Transverse colon (tissue), 4 donors: ENCODE measurements around the gene RIPOR1.

ENCODE experiments used
- CTCF ChIP-seq, 5 experiments: fragments of 200-600 bp in 3 of 5; fragments of 450-650 bp in 2 of 5; sonication (generic) in 3 of 5; IDR thresholded peaks; 1 replicate in 2 of 5; 2 replicates in 3 of 5; pipeline ENCODE4 v1.5.1; 2016 to 2017; ENCODE audit warnings: antibody characterized with exemption in 5 of 5, inconsistent platforms in 3 of 5, mild to moderate bottlenecking in 2 of 5, moderate library complexity in 1 of 5
- POLR2A ChIP-seq: fragments of 450-650 bp; IDR thresholded peaks from one replicate; pipeline ENCODE4 v1.6.1; 2016; ENCODE audit warnings: antibody characterized with exemption, mild to moderate bottlenecking, moderate library complexity
- POLR2AphosphoS5 ChIP-seq, 3 donors: sonication (generic); formaldehyde crosslinking; IDR thresholded peaks; one replicate each; pipeline ENCODE4 v1.6.1; 2016; ENCODE audit warnings: antibody characterized with exemption in 3 of 3

GRCh38 chr16:67541391-67542263 is 13.0 kb downstream of the RIPOR1 start:
- no peak for TF ChIP-seq POLR2A
- TF ChIP-seq CTCF (IDR thresholded peaks at IDR 0.05) = no peak
- TF ChIP-seq POLR2AphosphoS5 (IDR thresholded peaks at IDR 0.05) = no peak
